ENCODE data around the gene KRT33A.

The KRT33A gene

GRCh38 chr17:41301916-41302901 is 48.4 kb downstream of the KRT33A start, which contains the start of gene KRTAP29-1:
Gene KRTAP29-1, minus strand, starts transcription at chr17:41302851. Its CDS starts 0 bp downstream, at chr17:41302851.
- H3K9me3 ChIP-seq (ENCODE audit: insufficient read depth, low read length) = no peaks in the 10 kb centered on the region
- no peaks in the 10 kb centered on the region for H4K20me1 ChIP-seq (ENCODE audit: low read depth, low read length)
- no peak within 1 kb of the TSS for H3K4me3 ChIP-seq (ENCODE audit: insufficient read depth, low read length, poor library complexity, severe bottlenecking)
- H3K9me2 ChIP-seq (replicated peaks; ENCODE audit: insufficient read depth, low read length) = no peaks in the 10 kb centered on the region
- no peak within 1 kb of the TSS for H3K27ac ChIP-seq (ENCODE audit: low read depth, low read length)
- H3K9ac ChIP-seq (ENCODE audit: low read length) = no peak within 1 kb of the TSS
- H3K4me2 ChIP-seq (ENCODE audit: low read depth, low read length, poor library complexity, severe bottlenecking) = no peak within 1 kb of the TSS
- H3F3A ChIP-seq (ENCODE audit: insufficient read depth) = no peaks in the 10 kb centered on the region
- no peak within 1 kb of the TSS for H2AFZ ChIP-seq (ENCODE audit: low read depth, low read length, severe bottlenecking)
- no peaks in the 10 kb centered on the region for H3K36me3 ChIP-seq (ENCODE audit: low read length)
- H3K79me2 ChIP-seq (ENCODE audit: insufficient read depth, low read length) = no peaks in the 10 kb centered on the region
- H3K27me3 ChIP-seq (ENCODE audit: low read length) = no peaks in the 10 kb centered on the region
- no peak for TF ChIP-seq EZH2phosphoT487 (conservative IDR thresholded peaks at IDR 0.05; ENCODE audit: low read length)
- no peak for TF ChIP-seq CTCF (IDR thresholded peaks at IDR 0.05; ENCODE audit: insufficient read depth, low read length, poor library complexity, severe bottlenecking)

GRCh38 chr17:41301204-41301790 is 49.3 kb downstream of the KRT33A start:
- H3F3A ChIP-seq (ENCODE audit: insufficient read depth) = no peaks in the 10 kb centered on the region
- H3K9ac ChIP-seq (ENCODE audit: low read length) = no peak overlapping the region
- H3K4me2 ChIP-seq (ENCODE audit: low read depth, low read length, poor library complexity, severe bottlenecking) = no peak overlapping the region
- no peaks in the 10 kb centered on the region for H3K79me2 ChIP-seq (ENCODE audit: insufficient read depth, low read length)
- H3K9me3 ChIP-seq (ENCODE audit: insufficient read depth, low read length) = no peaks in the 10 kb centered on the region
- no peak overlapping the region for H2AFZ ChIP-seq (ENCODE audit: low read depth, low read length, severe bottlenecking)
- no peaks in the 10 kb centered on the region for H4K20me1 ChIP-seq (ENCODE audit: low read depth, low read length)
- no peaks in the 10 kb centered on the region for H3K27me3 ChIP-seq (ENCODE audit: low read length)
- no peak overlapping the region for H3K4me3 ChIP-seq (ENCODE audit: insufficient read depth, low read length, poor library complexity, severe bottlenecking)
- TF ChIP-seq EZH2phosphoT487 (conservative IDR thresholded peaks at IDR 0.05; ENCODE audit: low read length) (no peak), CTCF (IDR thresholded peaks at IDR 0.05; ENCODE audit: insufficient read depth, low read length, poor library complexity, severe bottlenecking) (no peak)
- H3K27ac ChIP-seq (ENCODE audit: low read depth, low read length) = no peak overlapping the region
- no peaks in the 10 kb centered on the region for H3K36me3 ChIP-seq (ENCODE audit: low read length)
- no peaks in the 10 kb centered on the region for H3K9me2 ChIP-seq (replicated peaks; ENCODE audit: insufficient read depth, low read length)

GRCh38 chr17:41298458-41299135 is 52.0 kb downstream of the KRT33A start:
- H3K4me2 ChIP-seq (ENCODE audit: low read depth, low read length, poor library complexity, severe bottlenecking) = no peak overlapping the region
- no peak overlapping the region for H3K27ac ChIP-seq (ENCODE audit: low read depth, low read length)
- no peaks in the 10 kb centered on the region for H3K79me2 ChIP-seq (ENCODE audit: insufficient read depth, low read length)
- H3F3A ChIP-seq (ENCODE audit: insufficient read depth) = no peaks in the 10 kb centered on the region
- no peaks in the 10 kb centered on the region for H3K27me3 ChIP-seq (ENCODE audit: low read length)
- no peak for TF ChIP-seq CTCF (IDR thresholded peaks at IDR 0.05; ENCODE audit: insufficient read depth, low read length, poor library complexity, severe bottlenecking)
- no peak for TF ChIP-seq EZH2phosphoT487 (conservative IDR thresholded peaks at IDR 0.05; ENCODE audit: low read length)
- H3K9me2 ChIP-seq (replicated peaks; ENCODE audit: insufficient read depth, low read length) = no peaks in the 10 kb centered on the region
- H2AFZ ChIP-seq (ENCODE audit: low read depth, low read length, severe bottlenecking) = no peak overlapping the region
- H4K20me1 ChIP-seq (ENCODE audit: low read depth, low read length) = no peaks in the 10 kb centered on the region
- H3K36me3 ChIP-seq (ENCODE audit: low read length) = no peaks in the 10 kb centered on the region
- no peak overlapping the region for H3K4me3 ChIP-seq (ENCODE audit: insufficient read depth, low read length, poor library complexity, severe bottlenecking)
- no peaks in the 10 kb centered on the region for H3K9me3 ChIP-seq (ENCODE audit: insufficient read depth, low read length)
- no peak overlapping the region for H3K9ac ChIP-seq (ENCODE audit: low read length)
